NCI-H2227 (cell line): ENCODE data around the gene MGAT4A.
"Not testable (repeated sequence)": the region's sequence is repeated elsewhere in the genome, so short reads cannot be mapped to it uniquely, and the experiment has no call there.

Source experiments
- DNase-seq: peaks from one replicate; lab custom pipeline; 2025; ENCODE audit not compliant: unreplicated experiment; lab: John Stamatoyannopoulos, UW

The MGAT4A gene

GRCh38 chr2:98659491-98659840 lies 71.5 kb downstream of the MGAT4A start:
- not testable (repeated sequence) for DNase-seq

GRCh38 chr2:98658816-98659490 lies 72.0 kb downstream of the MGAT4A start:
- no peak for DNase-seq

DNA sequence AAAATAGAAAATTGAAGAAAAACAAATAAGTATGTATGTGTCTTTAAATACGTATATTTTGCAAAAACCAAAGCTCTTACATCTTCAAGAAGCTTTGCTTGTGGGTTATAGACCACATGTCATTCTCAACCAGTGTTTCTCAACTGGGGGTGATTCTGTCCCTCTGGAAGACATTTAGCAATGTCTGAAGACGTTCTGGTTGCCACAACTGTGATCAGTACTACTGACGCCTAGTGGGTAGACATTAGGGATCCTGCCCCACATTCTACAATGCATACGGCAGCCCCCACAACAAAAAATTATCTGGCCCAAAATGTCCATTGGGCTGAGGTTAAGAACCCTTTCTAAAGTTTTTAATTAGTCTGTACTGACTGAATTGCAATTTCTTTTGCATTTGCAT lies 74.1 kb downstream of the MGAT4A start:
- DNase-seq = no peak

DNA sequence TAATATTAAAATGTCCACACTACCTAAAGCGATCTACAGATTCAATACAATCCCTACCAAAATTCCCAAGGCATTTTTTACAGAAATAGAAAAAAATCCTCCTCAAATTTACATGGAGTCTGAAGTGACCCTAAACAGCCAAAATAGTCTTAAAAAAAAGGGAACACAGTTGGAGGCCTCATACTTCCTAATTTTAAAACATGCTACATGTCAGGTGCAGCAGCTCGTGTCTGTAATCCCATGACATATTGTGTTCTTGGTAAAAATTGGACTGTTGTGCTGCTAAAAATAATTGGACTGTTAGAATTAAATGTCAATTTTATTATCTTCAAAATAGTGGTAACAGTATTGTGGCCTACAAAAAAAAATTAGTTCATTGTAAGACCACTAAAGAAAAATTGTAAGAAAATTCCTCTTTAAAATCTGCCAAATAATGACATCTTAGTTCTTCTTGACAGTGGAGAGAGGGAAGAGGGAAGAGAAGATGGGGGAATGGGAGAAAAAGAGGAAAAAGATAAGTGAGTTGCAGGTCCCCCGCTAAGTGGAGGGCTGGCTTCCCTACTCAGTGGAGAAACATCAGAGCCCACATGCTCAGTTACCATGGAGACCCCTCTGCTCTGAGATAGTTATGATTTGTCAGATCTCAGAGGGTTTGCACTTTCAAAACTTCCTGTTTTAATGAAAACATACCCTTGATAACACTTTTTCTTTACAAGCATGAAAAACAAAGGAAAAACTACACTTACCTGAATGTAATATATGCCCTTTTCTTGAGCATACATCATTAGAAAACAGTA lies 76.0 kb downstream of the MGAT4A start:
- peak; percentile 9 for DNase-seq

GRCh38 chr2:98650998-98651397 lies 79.9 kb downstream of the MGAT4A start:
- DNase-seq = no peak

GRCh38 chr2:98649992-98650375 lies 80.9 kb downstream of the MGAT4A start:
- no peak for DNase-seq

DNA sequence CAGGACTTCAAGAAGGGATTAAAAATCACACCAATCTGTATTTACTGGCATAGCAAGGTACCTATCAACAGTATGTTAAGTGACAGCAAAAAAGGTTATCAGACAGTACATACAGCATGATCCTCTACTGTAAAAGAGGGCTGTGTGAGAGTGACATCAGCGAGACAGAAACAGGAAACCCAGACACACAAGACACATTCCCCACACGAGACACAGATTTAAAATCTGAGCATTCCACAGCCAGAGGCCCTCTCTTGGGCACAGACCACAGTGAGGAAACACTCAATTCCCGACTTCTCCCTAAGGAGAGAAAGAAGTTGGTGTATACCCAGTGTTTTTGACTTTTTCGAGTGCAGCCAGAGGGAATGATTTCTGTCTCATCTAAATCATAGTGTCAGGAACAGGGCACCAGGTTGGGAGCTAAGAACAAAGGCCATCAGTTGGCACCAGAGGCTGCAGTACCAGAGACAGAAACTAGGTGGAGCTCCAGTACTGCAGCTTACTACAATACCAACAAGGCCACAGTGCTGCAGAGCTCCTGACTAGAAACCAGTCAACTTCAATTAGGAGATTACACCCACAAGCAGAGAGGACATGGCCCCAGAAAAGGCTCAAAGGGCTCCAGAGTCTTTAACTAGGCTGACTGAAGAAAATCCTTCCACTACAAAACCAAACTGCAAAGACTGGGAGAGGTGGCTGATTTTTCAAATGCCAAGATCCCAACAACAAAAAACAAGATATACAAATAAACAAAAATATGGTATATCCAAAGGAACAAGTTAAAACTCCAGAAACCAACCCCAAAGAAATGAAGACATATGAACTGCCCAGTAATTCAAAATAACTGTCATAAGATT lies 81.6 kb downstream of the MGAT4A start:
- DNase-seq = peak; percentile 86

GRCh38 chr2:98648451-98648850 lies 82.5 kb downstream of the MGAT4A start:
- DNase-seq = no peak

- DNase-seq = no peak
These were observed 83.3 kb downstream of the MGAT4A start for GRCh38 chr2:98647636-98648035.

DNA sequence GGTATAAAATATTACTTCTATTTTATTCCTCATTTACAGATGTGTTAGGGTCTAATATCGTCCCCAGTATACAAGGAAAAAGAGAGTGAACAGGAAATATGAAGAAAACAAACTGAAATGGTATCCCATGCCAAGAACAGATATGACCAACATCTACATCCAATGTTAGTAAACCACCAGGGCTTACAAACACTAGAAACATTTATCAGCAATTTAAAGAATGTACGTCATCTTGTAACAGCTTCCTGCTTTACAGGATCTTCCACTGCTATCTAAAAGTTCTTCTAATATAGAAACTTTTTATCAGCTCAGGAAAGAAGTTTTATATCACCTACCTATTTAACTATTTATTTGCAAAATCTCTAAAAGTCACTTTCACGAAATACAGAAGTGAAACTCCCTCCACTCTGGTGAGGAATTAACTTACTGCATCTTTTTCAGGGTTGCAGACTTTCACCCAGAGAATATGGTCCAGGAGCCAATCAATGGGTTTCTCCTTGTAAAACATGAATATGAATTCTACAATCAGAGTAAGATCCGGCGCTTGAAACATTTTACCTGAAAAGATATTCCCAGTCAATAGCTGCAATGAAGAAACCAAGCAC lies 87.3 kb downstream of the MGAT4A start:
- DNase-seq = no peak

DNA sequence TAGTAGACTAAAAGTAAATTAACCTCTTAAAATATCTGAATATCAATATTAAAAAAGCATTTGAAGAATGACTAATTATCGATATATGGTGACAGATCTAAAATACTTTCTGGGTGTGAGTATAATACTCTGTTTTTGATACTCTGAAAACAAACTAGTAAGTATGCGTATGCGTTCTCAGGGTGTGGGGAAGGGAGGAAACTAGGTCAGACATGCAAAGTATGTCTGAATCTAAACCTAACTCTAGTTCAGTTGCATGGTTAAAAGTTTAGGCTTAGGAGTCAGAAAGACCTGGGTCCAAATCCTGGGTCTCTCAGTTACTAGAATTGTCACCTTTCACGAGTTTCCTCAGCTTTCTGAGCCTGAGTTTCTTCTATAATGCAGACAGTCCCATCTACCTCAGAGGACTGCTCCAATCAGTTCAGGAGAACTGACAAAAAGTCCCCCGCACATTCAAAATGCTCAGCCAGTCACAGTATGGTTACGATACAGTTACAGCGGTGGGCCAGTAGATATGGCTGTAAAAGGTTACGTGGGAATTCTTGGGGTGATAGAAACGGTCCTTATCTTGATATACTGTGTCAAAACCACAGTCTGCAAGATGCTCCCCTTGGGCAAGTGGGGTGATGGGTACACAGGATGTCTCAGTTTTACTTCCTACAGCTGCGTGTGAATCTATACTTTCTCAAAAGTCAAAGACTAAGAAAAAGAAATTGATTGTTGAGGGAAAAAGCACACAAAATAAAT lies 93.4 kb downstream of the MGAT4A start:
- no peak for DNase-seq

DNA sequence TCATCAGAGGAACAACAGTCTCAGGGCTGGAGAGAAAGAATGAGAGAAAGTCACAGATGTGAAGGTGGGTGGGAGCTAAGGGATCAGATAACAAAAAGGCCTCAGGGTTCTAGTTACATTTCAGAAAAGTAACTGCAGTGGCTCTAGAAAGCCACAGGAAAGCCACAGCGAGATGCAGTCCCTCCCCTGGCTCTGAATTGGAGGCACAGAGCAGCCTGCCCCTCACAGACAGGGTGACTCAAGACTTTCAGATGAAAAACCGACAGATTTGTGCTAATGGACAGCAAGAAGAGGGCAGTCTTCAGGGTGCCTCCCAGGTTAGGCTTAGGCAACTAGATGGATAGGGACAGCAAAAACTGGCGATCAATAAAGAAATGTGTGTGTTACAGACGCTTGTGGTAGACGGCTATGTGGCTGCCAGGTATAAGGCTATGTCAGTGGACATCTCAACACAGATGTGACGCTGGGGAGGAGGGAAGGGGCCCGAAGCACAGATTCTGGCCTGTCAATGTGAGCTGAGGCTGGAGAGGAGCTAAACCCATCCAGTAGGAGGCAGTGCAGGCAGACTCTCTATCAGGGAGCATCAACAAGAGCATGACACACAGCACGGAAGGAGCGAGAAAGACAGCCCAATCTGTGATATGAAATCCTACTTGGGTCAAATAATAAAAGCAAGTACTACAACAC lies 96.4 kb downstream of the MGAT4A start:
- DNase-seq = no peak

GRCh38 chr2:98632351-98632750 lies 98.6 kb downstream of the MGAT4A start:
- DNase-seq = no peak

DNA sequence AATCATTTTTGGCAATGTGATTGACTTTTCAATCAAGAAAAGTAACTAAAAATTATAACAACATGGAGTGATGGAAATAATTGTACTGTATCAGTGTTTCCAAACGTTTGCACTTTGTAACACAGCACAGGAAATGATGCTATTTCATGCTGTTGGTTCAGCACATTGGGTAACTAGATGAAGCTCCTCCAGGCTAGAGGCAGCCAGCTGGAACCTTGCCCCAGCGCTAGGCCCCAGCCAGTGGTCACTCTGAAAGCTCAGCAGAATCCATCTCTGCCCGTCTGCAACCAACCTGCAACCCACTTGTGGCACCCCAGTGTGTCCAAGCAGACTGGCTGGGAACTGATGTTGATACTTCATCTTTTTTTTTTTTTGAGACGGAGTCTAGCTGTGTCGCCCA lies 107.3 kb downstream of the MGAT4A start:
- no peak for DNase-seq

- no peak for DNase-seq
These were observed 113.8 kb downstream of the MGAT4A start for GRCh38 chr2:98617149-98617548.

DNA sequence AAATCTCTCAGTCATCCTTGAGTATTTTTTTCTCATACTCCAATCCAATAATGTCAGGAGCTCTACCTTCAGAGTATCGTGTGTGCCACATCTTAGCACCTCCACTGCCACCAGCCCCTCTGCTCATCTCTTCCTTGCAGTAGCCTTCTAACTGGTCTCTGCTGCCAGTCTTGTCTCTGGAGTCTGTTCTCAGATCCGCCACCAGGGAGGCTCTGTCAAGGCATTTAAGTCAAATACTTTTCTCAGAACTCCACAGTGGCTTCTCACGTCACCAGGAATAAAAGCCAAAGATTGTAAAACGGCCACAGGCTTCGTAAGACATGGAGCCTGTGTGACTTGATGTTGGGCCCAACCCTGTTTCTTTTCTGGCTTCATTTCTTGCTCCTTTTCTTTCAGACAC lies 115.5 kb downstream of the MGAT4A start:
- no peak for DNase-seq

- no peak for DNase-seq
These were observed 116.8 kb downstream of the MGAT4A start for GRCh38 chr2:98614024-98614739.

DNA sequence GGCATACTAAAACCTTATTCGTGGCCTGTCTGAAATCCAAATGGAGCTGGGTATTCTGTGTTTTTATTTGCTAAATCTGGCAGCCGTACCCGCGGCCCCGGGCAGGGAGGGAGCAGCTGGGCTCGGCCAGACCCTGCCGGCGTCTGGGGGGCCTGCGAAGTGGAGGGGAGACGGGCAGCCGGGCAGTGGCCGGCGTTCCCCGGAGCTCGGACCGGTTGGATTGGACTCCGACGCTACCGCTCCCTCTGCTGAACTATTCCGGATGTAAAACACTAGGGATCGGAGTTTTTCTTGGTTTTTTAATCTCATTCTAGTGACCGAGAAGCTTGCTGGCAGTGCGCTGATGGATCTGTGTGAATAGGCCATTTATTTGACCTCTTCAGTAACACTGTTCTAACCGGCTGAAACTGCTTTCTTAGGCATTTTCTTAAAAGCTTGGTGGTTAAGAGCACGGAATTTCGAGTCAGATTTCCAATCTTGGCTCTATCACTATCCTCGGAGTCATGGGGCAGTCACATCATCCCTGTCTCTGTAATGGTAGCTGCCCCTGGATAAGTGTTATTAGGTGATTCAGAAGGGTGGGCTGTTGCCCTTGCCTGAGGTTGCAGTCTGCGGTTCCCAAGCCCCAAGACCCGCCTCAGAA lies 121.8 kb downstream of the MGAT4A start:
- peak; percentile 32 for DNase-seq
